NCI-H1417 treated with DMSO at 0.1 percent for 48 hours (cell line): ENCODE measurements around the gene MIER2.
A peak's percentile ranks its signal among the peaks of the same experiment; 100 is the strongest.

Experiments used
- DNase-seq: peaks from one replicate; lab custom pipeline; 2025; lab: John Stamatoyannopoulos, UW

MIER2 gene

DNA sequence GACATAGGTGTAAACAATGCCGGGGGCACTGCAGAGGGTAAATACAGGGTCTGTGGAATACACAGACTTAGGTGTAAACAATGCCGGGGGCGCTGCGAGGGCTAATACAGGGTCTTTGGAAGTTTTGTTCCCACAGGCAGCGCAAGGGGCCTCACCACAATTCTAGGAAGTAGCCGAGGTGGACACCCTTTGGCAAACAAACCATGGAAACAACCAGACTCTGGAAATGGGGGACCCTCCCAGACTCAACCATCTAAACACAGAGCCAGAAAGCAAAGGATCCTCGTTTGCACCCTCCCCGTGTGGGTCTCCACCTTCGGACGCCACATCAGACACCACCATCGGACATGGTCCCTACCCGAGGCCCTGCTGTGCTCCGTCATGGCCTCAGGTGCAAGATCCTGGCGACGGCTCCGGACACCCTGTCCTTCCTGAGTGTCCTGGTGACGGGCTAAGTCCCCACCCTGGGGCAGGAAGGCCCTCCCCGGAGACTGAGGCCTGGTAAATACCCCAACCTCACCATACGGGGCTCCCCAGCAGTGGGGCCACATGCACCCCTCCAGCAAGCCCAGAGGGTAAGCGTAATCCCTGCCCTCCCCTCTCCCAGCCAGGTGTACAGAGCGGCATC, 36.7 kb downstream of the MIER2 start:
- no peak for DNase-seq

DNA sequence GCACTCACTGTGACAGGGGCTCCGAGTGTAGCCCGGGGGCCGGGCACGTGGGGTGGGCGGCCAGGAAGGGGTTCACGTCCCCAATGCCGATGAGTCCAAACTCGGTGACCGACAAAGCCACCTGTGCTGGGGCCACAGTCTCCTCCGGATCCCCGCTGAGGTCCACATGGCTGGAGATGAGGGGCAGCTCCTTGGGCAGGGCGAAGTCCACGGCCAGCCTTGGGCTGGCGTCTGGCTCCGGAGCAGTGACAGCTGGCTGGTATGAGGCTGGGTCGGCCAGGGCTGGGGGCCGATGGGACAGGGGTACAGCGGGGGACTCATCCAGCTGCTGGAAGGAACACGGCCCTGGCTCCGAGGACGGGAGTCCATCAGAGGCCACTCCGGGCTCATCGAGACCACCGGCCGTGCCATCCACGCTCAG, 37.5 kb downstream of the MIER2 start:
- no peak for DNase-seq

DNA sequence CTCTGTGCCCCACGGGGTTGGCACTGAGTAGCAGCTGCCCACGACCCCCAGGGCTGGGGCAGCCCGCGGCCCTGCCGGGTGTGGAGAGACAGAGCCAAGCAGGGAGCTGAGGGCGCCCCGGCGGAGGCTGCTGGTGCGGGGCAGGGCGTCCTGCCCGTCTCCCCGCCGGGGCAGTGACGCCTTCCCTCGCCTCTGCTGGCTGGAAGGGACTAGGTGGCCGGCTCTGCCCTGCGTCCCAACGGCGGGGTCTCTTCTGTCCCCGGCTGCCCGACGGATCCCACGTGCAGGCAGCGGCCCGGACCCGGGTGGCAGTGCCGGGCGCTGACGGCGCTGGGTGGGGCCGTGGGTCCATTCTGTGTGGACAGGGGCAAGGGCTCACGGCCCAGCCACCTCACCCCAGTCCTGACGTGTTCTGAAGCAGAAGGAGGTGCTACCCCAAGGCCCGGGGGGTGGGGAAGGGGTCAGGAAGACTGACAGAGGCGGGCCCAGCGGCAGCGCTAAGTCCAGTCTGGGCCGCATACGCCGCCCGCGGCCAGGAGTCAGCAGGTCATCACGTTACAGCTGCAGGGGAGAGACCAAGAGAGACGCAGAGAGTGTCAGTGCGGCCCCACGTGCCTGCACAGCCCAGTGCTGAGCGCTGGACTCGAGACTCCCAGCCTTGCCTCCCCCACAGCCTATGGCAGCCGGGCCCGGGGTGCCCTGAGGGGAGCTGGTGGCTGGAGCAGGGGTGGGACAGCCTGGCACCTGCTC, 38.3 kb downstream of the MIER2 start:
- no peak for DNase-seq

- DNase-seq, result no peak
Measured at GRCh38 chr19:305240-306150, 39.1 kb downstream of the MIER2 start.

- DNase-seq, result no peak
Measured at GRCh38 chr19:296476-297225, 47.9 kb downstream of the MIER2 start.

- DNase-seq, result no peak
Measured at GRCh38 chr19:295687-296370, 48.8 kb downstream of the MIER2 start.

GRCh38 chr19:294946-295686, 49.5 kb downstream of the MIER2 start:
- no peak for DNase-seq

DNA sequence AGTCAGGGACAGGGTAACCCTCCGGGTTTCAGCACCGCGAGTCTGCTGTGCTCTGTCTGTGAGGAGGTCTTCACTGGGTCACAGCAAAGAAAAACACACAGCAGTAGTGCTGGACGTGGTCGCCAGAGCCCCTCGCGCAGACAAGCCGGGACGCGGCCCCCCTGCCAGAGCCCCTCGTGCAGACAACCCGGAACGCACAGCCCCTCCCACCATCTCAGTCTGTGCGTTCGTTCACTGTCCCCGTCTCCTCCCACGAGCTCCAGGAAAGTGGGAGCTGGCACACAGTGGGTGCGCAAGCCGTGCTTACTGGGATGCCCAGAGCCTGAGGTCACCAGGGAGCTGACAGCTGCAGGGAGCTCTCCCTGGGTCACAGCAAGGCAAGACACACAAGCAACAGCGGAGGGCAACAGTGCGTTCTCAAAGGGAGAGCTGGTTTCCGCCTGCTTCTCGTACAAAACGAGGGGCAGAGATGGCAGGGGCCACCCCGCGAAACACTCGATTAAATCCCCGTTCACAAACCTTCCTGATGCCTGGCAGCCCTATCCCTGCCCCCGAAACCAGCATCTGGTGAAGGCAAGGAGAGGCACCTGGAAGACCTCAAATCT, 50.2 kb downstream of the MIER2 start:
- DNase-seq, result no peak

- DNase-seq, result no peak
Measured at GRCh38 chr19:293436-294110, 51.0 kb downstream of the MIER2 start.

GRCh38 chr19:292951-293350, 51.6 kb downstream of the MIER2 start:
- DNase-seq, result no peak

GRCh38 chr19:292281-292884, 52.2 kb downstream of the MIER2 start:
- DNase-seq, result no peak

DNA sequence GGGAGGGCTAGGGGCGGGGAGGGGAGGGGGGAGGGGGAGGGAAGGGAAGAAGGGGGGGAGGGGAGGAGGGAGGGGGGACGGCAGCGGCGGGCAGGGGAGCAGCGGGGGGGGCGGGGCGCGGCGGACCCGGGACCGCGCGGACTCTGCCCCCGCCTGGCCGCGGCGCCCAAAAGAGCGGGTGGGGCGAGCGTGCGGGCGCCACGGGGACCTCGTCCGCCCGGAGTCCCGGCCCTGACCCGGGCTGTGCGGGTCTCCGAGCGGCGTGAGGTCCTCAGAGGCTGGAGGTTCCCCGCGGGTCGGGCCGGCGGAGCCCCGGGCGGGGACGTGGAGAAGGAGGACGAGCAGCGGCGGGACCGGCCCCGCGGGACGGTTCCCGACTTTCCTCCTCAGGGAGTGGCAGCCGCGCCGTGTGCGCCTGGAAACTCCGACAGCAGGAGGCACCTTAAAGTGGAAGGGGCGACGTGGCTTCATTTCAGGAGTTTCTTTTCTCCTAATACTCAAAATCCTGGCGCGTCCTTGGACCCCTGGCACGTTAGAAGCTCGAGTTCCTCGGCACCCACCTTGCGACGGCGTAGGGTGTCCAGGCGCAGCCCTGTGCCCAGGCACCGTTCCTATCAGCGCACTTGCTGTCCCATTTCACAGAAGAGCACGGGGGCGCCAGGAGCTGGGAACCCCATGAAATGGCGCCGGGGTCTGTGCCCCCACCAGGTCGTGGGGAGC, 52.9 kb downstream of the MIER2 start:
- no peak for DNase-seq

GRCh38 chr19:291006-291521, 53.5 kb downstream of the MIER2 start, which contains the start of gene PLPP2:
Gene PLPP2 (minus strand): TSS chr19:291403. CDS start chr19:291336, 67 bp downstream.
- DNase-seq, result no peak

- DNase-seq, result peak; percentile 98
Measured at GRCh38 chr19:290372-291005, 54.1 kb downstream of the MIER2 start.

GRCh38 chr19:289651-290371, 54.8 kb downstream of the MIER2 start:
- DNase-seq, result peak; percentile 98

DNA sequence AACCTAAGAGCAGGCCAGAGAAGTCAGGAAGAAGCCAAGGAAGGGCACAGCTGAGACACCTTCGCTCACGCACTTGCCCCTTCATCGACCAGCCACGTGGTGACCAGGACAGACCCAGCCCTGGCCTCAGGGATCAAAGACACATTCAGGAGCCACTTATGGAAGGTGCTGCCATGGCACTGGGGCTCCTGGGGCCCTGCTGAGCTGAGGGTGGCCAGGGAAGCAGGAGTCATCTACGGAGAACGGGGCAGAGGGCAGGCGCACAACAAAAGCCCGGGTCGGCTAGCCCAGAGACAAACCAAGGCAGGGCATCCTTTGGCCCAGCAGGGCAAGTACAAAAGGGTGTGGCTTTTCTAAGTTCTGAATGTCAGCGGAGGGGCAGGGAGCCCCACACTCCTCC, 55.7 kb downstream of the MIER2 start:
- DNase-seq, result no peak

DNA sequence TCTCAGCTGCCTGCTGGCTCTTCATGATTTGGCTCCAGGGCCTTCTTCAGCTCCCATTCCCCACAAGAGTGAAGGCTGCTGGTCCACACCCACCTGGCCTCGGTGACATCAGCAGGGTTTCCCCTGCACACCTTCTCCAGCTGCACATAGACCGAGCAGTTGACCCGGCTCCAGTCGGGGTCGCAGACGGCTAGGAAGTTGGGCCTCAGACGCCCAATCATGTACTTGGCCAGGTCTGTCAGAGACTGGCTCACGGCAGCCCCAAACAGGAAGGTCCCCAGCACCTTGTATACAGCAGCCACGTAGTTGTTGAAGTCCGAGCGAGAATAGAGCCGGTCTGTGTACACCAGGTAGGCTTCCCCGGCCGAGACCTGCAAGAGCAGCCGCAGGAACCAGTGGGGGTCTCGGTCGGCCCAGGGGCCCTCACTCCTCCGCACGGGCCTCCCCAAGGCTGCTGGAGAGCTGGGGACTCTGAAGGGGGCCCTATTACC, 57.2 kb downstream of the MIER2 start:
- DNase-seq, result no peak
